Right lobe of liver (tissue), 6 donors: ENCODE measurements around the gene SYNPO. TPM values are rescaled to one million over a fixed set of nuclear protein-coding genes. Genes with fewer than 3 reads are reported as not detected.

Source experiments
- ATAC-seq, 4 donors: fragments of 200-7000 bp; cut with Tn5 transposase; one replicate each; pipeline ENCODE4 v1.9.1; 2020; ENCODE audit warnings: mild to moderate bottlenecking in 4 of 4, moderate library complexity in 4 of 4
- DNase-seq, 3 donors: peaks; one replicate each; pipeline ENCODE4 v3.0.0-alpha.2; 2020
- H3K27ac ChIP-seq, 3 donors: fragments of 200-600 bp; one replicate each; pipeline ENCODE4 v1.8.0; 2022
- H3K27me3 ChIP-seq, 2 donors: fragments of 200-600 bp; one replicate each; pipeline ENCODE4 v1.8.0; 2022
- H3K36me3 ChIP-seq, 4 donors: fragments of 200-600 bp; sonication (generic) in 1 of 4; one replicate each; pipeline versions ENCODE4 v1.5.1 to v1.8.0; 2017 to 2022; ENCODE audit warnings: control low read depth in 1 of 4
- H3K4me1 ChIP-seq, 4 donors: fragments of 200-600 bp; sonication (generic) in 1 of 4; one replicate each; pipeline versions ENCODE4 v1.5.1 to v1.8.0; 2017 to 2022; ENCODE audit warnings: control low read depth in 1 of 4
- H3K4me3 ChIP-seq, 3 donors: fragments of 200-600 bp; one replicate each; pipeline ENCODE4 v1.8.0; 2022
- H3K9me3 ChIP-seq, 4 donors: fragments of 200-600 bp; sonication (generic) in 1 of 4; one replicate each; pipeline versions ENCODE4 v1.5.1 to v1.8.0; 2017 to 2022; ENCODE audit warnings: control low read depth in 1 of 4
- CTCF ChIP-seq, 4 donors: fragments of 200-600 bp in 3 of 4; fragments of 450-650 bp in 1 of 4; IDR thresholded peaks; one replicate each; pipeline versions ENCODE4 v1.5.1 to v1.8.0; 2016 to 2022; ENCODE audit warnings: antibody characterized with exemption in 4 of 4, mild to moderate bottlenecking in 2 of 4
- POLR2A ChIP-seq: fragments of 450-650 bp; IDR thresholded peaks from one replicate; pipeline ENCODE4 v1.6.1; 2017; ENCODE audit warnings: antibody characterized with exemption, mild to moderate bottlenecking
- WGBS: methylation state at CpG from one replicate; pipeline ENCODE4 v1.1.6; 2018; ENCODE audit warnings: low coverage, low lambda C conversion rate; ENCODE audit not compliant: insufficient coverage; ENCODE audit errors: missing lambda C conversion rate; 5-methylcytosine and 5-hydroxymethylcytosine counted together
- intact Hi-C, 2 donors: fragments of 100-400 bp; cut with DNase I; formaldehyde crosslinking; loops; one replicate each; pipeline versions ENCODE4 v1.11.2 to v1.14.1; 2022
- total RNA-seq, 6 experiments: library from RNA; depleted of rRNA in 2 of 6; stranded (reverse); fragments of >200 nt in 2 of 6; fragmentation: NEBNext Ultra II Directional in 3 of 6; extraction: Animal tissue kit (Norgen Biotek cat#: 25700) in 3 of 6; gene quantifications; one replicate each; pipeline versions ENCODE4 v1.1.0 to v1.2.4, GENCODE V29; 2016 to 2023
- donor health status: DM: no; HTN: yes; CAD: no.
- donor health status: DM: no; HTN: no; CAD: no.
- donor health status: DM: no; HTN: no; CAD: no.
- donor health status: DM: no; HTN: yes; CAD: no.
- donor health status: DM: no; HTN: yes; CAD: no.

Gene SYNPO
- total RNA-seq, 6 experiments from 2014 or later = 23.4 to 51.8 (median 35.6) TPM

- no peak overlapping the region for H3K4me3 ChIP-seq
- 64% methylated on average over 2 of the region's 2 CpGs for WGBS
- intact Hi-C loops = no loop called here
- peaks cover 0 to 64% (median 25%) of the 10 kb centered on the region in 4 donors for H3K4me1 ChIP-seq
- ATAC-seq (no peak), DNase-seq (no peak)
- H3K36me3 ChIP-seq = no peaks in the 10 kb centered on the region
- H3K27me3 ChIP-seq = no peaks in the 10 kb centered on the region
- H3K9me3 ChIP-seq = no peaks in the 10 kb centered on the region
- no peak overlapping the region for H3K27ac ChIP-seq
- TF ChIP-seq POLR2A (no peak), CTCF (IDR thresholded peaks at IDR 0.05) (no peak)
Observed at GRCh38 chr5:150633429-150633828, 7.0 kb upstream of the SYNPO start.

GRCh38 chr5:150636391-150637244, 3.8 kb upstream of the SYNPO start:
- H3K4me1 ChIP-seq = peaks cover 0 to 55% (median 24%) of the 10 kb centered on the region in 4 donors
- H3K36me3 ChIP-seq = no peaks in the 10 kb centered on the region
- no peaks in the 10 kb centered on the region for H3K9me3 ChIP-seq
- no peak for TF ChIP-seq POLR2A
- WGBS = 63% methylated on average over 4 of the region's 6 CpGs
- peak overlapping the region in 1 of 3 donors; percentile 91 for H3K27ac ChIP-seq
- H3K4me3 ChIP-seq = no peak overlapping the region
- ATAC-seq (peak in 2 of 4 donors; percentile 5 to 11), DNase-seq (peak in 2 of 3 donors; percentile 71 to 74)
- intact Hi-C loops = no loop called here
- H3K27me3 ChIP-seq = no peaks in the 10 kb centered on the region

- DNase-seq = no peak
- no peaks in the 10 kb centered on the region for H3K9me3 ChIP-seq
- TF ChIP-seq CTCF (IDR thresholded peaks at IDR 0.05) = no peak
- TF ChIP-seq POLR2A = no peak
- WGBS = 26% methylated on average over 16 of the region's 21 CpGs
- no peak for ATAC-seq
- no peaks in the 10 kb centered on the region for H3K36me3 ChIP-seq
- H3K4me3 ChIP-seq = no peak overlapping the region
- peaks cover 0 to 60% (median 29%) of the 10 kb centered on the region in 4 donors for H3K4me1 ChIP-seq
- H3K27me3 ChIP-seq = no peaks in the 10 kb centered on the region
- intact Hi-C loops = no loop called here
- peak overlapping the region; percentile 66 to 91 (median 68) for H3K27ac ChIP-seq
Observed at GRCh38 chr5:150637245-150638052, 3.0 kb upstream of the SYNPO start.

- ATAC-seq = no peak
- no peak for TF ChIP-seq CTCF (IDR thresholded peaks at IDR 0.05)
- TF ChIP-seq POLR2A = no peak
- peaks cover 0 to 66% (median 32%) of the 10 kb centered on the region in 4 donors for H3K4me1 ChIP-seq
- no peaks in the 10 kb centered on the region for H3K36me3 ChIP-seq
- no peaks in the 10 kb centered on the region for H3K9me3 ChIP-seq
- peak overlapping the region; percentile 66 to 91 (median 68) for H3K27ac ChIP-seq
- H3K4me3 ChIP-seq = no peak overlapping the region
- intact Hi-C loops = no loop called here
- WGBS = 11% methylated on average over 1 of the region's 1 CpG
- DNase-seq = no peak
- no peaks in the 10 kb centered on the region for H3K27me3 ChIP-seq
Observed at GRCh38 chr5:150638053-150638444, 2.4 kb upstream of the SYNPO start.
